NCI-H2107 (cell line): ENCODE results near the gene RUNDC3A.
"Not testable (repeated sequence)": the region's sequence is repeated elsewhere in the genome, so short reads cannot be mapped to it uniquely, and the experiment has no call there.

ENCODE experiments used
- DNase-seq: peaks from one replicate; lab custom pipeline; 2025; lab: John Stamatoyannopoulos, UW

RUNDC3A gene

GRCh38 chr17:44359006-44359405 is 50.6 kb downstream of the RUNDC3A start:
- DNase-seq, result no peak

GRCh38 chr17:44359458-44360143 is 51.2 kb downstream of the RUNDC3A start:
- DNase-seq, result no peak

- no peak for DNase-seq
Observed at GRCh38 chr17:44360144-44360533, 51.7 kb downstream of the RUNDC3A start.

GRCh38 chr17:44360826-44361225 is 52.4 kb downstream of the RUNDC3A start:
- DNase-seq, result no peak

- no peak for DNase-seq
Observed at GRCh38 chr17:44361292-44362260, 53.2 kb downstream of the RUNDC3A start.

GRCh38 chr17:44362459-44362948 is 54.1 kb downstream of the RUNDC3A start:
- DNase-seq, result no peak

- DNase-seq, result no peak
Observed at GRCh38 chr17:44362949-44363612, 54.7 kb downstream of the RUNDC3A start.

- DNase-seq, result no peak
Observed at GRCh38 chr17:44363613-44364159, 55.3 kb downstream of the RUNDC3A start, which contains the start of gene FAM171A2. Gene FAM171A2, minus strand, starts transcription at chr17:44363853. Its CDS starts 139 bp downstream, at chr17:44363714.

GRCh38 chr17:44365051-44365450 is 56.6 kb downstream of the RUNDC3A start:
- not testable (repeated sequence) for DNase-seq

- no peak for DNase-seq
Observed at GRCh38 chr17:44367231-44367979, 59.0 kb downstream of the RUNDC3A start.
